ENCODE results near the gene LITAFD. TPM values are rescaled to one million over a fixed set of nuclear protein-coding genes. Genes with fewer than 3 reads are reported as not detected.

Gene LITAFD
- total and polyA plus RNA-seq, 2 of the 4 experiments (the other 2 are of a cell fraction), result not detected

GRCh38 chr16:8851761-8852403 lies 30.3 kb upstream of the LITAFD start:
- Histone ChIP-seq H3K4me1 (ENCODE audit: control insufficient read depth, insufficient read depth, low read length) (peaks cover 23% of the 10 kb centered on the region), H3K9me3 (ENCODE audit: control insufficient read depth, insufficient read depth, low read length) (no peaks in the 10 kb centered on the region), H3K56ac (ENCODE audit: extremely low read depth, insufficient read depth, low read length) (no peak overlapping the region), H3K9ac (ENCODE audit: low read depth, low read length) (no peak overlapping the region), H2AK9ac (replicated peaks; ENCODE audit: low read depth, low read length, poor library complexity) (no peak overlapping the region), H3K27ac (ENCODE audit: insufficient read depth, low read length) (no peak overlapping the region), H3K4me3 (ENCODE audit: insufficient read depth, low read depth, low read length) (no peak overlapping the region), H2BK15ac (ENCODE audit: low read depth, low read length) (no peak overlapping the region), H2AK5ac (ENCODE audit: low read depth, low read length) (no peak overlapping the region), H3K18ac (ENCODE audit: low read depth, low read length) (no peak overlapping the region), H3K23ac (ENCODE audit: low read depth, low read length) (no peak overlapping the region), H2BK5ac (ENCODE audit: low read depth, low read length, poor library complexity, severe bottlenecking) (no peak overlapping the region), H4K5ac (ENCODE audit: low read depth, low read length) (no peak overlapping the region), H3K36me3 (ENCODE audit: control insufficient read depth, insufficient read depth, low read length) (peaks cover 78% of the 10 kb centered on the region), H4K8ac (ENCODE audit: low read depth in 2 of 2, low read length in 2 of 2) (no peak overlapping the region), H2AFZ (replicated peaks; ENCODE audit: low read length, poor library complexity) (no peak overlapping the region), H3K4me2 (ENCODE audit: low read depth, low read length) (no peak overlapping the region), H3K14ac (replicated peaks; ENCODE audit: low read depth, low read length) (no peak overlapping the region), H4K20me1 (ENCODE audit: insufficient read depth, low read length) (peaks cover 73% of the 10 kb centered on the region), H2BK120ac (ENCODE audit: low read depth, low read length) (no peak overlapping the region), H3K4ac (ENCODE audit: low read depth, low read length) (no peak overlapping the region), H3K27me3 (ENCODE audit: control insufficient read depth, insufficient read depth, low read length) (no peaks in the 10 kb centered on the region), H2BK20ac (ENCODE audit: low read depth, low read length) (no peak overlapping the region), H3K9me1 (ENCODE audit: insufficient read depth, low read length) (peaks cover 13% of the 10 kb centered on the region), H4K91ac (ENCODE audit: insufficient read depth, low read depth, low read length) (no peak overlapping the region), H3K79me1 (ENCODE audit: low read depth in 1 of 2, low read length in 2 of 2) (peaks cover 35 to 80% of the 10 kb centered on the region in 2 experiments; a peak in 3 of 4 replicates)
- WGBS, 2 experiments (ENCODE audit: extremely low coverage in 2 of 2, insufficient read length in 1 of 2), result 100% methylated on average over 1 of the region's 8 CpGs; no CpG with 5 or more reads in 1 of the 2 experiments
- ChIA-PET POLR2A (ENCODE audit: unreplicated experiment) (no interaction called here), CTCF (no interaction called here)
- in situ Hi-C loops (cut with MboI; ENCODE audit: low sequenced_read_pairs), result no loop called here
- no peak for ATAC-seq (ENCODE audit: low read depth)
- TF ChIP-seq RCOR1 (IDR thresholded peaks at IDR 0.05; ENCODE audit: insufficient replicate concordance, low read length), result no peak
- no peak for TF ChIP-seq USF2 (IDR thresholded peaks at IDR 0.05; ENCODE audit: low read depth, low read length)
- TF ChIP-seq FOS (IDR thresholded peaks at IDR 0.05; ENCODE audit: low read depth, low read length), result no peak
- TF ChIP-seq RFX5 (IDR thresholded peaks at IDR 0.05; ENCODE audit: low read depth, low read length), result no peak
- no peak for TF ChIP-seq BHLHE40 (IDR thresholded peaks at IDR 0.05; ENCODE audit: low read depth, low read length)
- no peak for TF ChIP-seq ELK1 (IDR thresholded peaks at IDR 0.05; ENCODE audit: borderline replicate concordance, low read depth, low read length)
- TF ChIP-seq CHD1 (IDR thresholded peaks at IDR 0.05; ENCODE audit: low read depth, low read length), result no peak
- TF ChIP-seq NFE2L2 (IDR thresholded peaks at IDR 0.05; ENCODE audit: low read depth, low read length), result no peak
- TF ChIP-seq MXI1 (IDR thresholded peaks at IDR 0.05; ENCODE audit: borderline replicate concordance, low read depth, low read length), result no peak
- TF ChIP-seq CEBPB (IDR thresholded peaks at IDR 0.05; ENCODE audit: low read depth, low read length), result no peak
- dilution Hi-C loops (cut with HindIII; ENCODE audit: low sequenced_read_pairs, unreplicated experiment), result no loop called here
- BruUV-seq (replicated peaks), result no TSS peak
- no peak for DNase-seq
- intact Hi-C loops (cut with micrococcal nuclease), result no loop called here
